Kidney (tissue), 14 donors: ENCODE data around the gene TRIM71. TPM values are rescaled to one million over a fixed set of nuclear protein-coding genes. Genes with fewer than 3 reads are reported as not detected.

Experiments
- DNase-seq, 5 donors: peaks; one replicate each; pipeline ENCODE4 v3.0.0-alpha.2; 2013 to 2020
- FAIRE-seq: peaks from 2 replicates; lab custom pipeline; 2012; peaks lifted over from hg19 to GRCh38; lab: Jason Lieb, UNC
- H3K27ac ChIP-seq, 2 donors: one replicate each; pipeline ENCODE4 v1.7.0; 2013; ENCODE audit warnings: low read depth in 2 of 2, low read length in 2 of 2, inconsistent platforms in 1 of 2
- H3K27me3 ChIP-seq: one replicate; pipeline ENCODE4 v1.7.1; 2013; ENCODE audit warnings: low read length, inconsistent platforms; ENCODE audit not compliant: control insufficient read depth, insufficient read depth
- H3K36me3 ChIP-seq, 3 donors: one replicate each; pipeline versions ENCODE4 v1.7.0 to v1.7.1; 2013; ENCODE audit warnings: low read length in 3 of 3, control low read depth in 1 of 3, inconsistent platforms in 1 of 3; ENCODE audit not compliant: insufficient read depth in 3 of 3, control insufficient read depth in 2 of 3
- H3K4me1 ChIP-seq, 3 donors: one replicate each; pipeline versions ENCODE4 v1.7.0 to v1.7.1; 2013; ENCODE audit warnings: low read length in 3 of 3, inconsistent platforms in 1 of 3, low read depth in 1 of 3; ENCODE audit not compliant: control insufficient read depth in 2 of 3, insufficient read depth in 2 of 3
- H3K4me3 ChIP-seq, 3 donors: one replicate each; pipeline versions ENCODE4 v1.7.0 to v1.8.1; 2013; ENCODE audit warnings: low read length in 3 of 3, control low read depth in 1 of 3, inconsistent platforms in 1 of 3
- H3K9ac ChIP-seq, 3 donors: one replicate each; pipeline versions ENCODE4 v1.7.0 to v1.7.1; 2013; ENCODE audit warnings: low read length in 3 of 3, control low read depth in 1 of 3, inconsistent platforms in 1 of 3
- H3K9me3 ChIP-seq, 3 donors: one replicate each; pipeline versions ENCODE4 v1.7.0 to v1.7.1; 2013; ENCODE audit warnings: low read length in 3 of 3, control low read depth in 1 of 3, inconsistent platforms in 1 of 3; ENCODE audit not compliant: control insufficient read depth in 2 of 3, insufficient read depth in 1 of 3
- CTCF ChIP-seq: IDR thresholded peaks from 3 replicates; pipeline ENCODE4 v1.5.1; 2012; ENCODE audit warnings: mild to moderate bottlenecking, moderate library complexity, borderline replicate concordance; ENCODE audit not compliant: insufficient read depth; ENCODE audit errors: extremely low read depth
- intact Hi-C: fragments of 100-400 bp; cut with DNase I; formaldehyde crosslinking; loops from one replicate; pipeline ENCODE4 v1.11.1; 2022
- polyA plus RNA-seq: library from polyadenylated mRNA; stranded (reverse); fragments of 350-450 nt; fragmentation: Illumina TruSeq; extraction: RNeasy Lipid Tissue Mini Kit (QIAGEN cat#74804); gene quantifications from one replicate; pipeline ENCODE4 v1.2.3, GENCODE V29; 2014; ENCODE audit warnings: low read depth, low replicate concordance; ENCODE audit not compliant: insufficient read depth
- total RNA-seq: library from RNA; stranded (reverse); fragmentation: NEBNext Ultra II Directional; extraction: Animal tissue kit (Norgen Biotek cat#: 25700); gene quantifications from one replicate; pipeline ENCODE4 v1.2.1, GENCODE V29; 2021
- donor health status: control.
- donor health status: control.
- donor health status: control.
- donor health status: control.
- donor health status: control.
- donor health status: DM: yes; HTN: yes; CAD: no.
- donor health status: Normal renal cell carcinoma (clear cell type).

Gene TRIM71
- total and polyA plus RNA-seq, 2 donors from 2014 or later = 0.92 to 1.2 TPM

DNA sequence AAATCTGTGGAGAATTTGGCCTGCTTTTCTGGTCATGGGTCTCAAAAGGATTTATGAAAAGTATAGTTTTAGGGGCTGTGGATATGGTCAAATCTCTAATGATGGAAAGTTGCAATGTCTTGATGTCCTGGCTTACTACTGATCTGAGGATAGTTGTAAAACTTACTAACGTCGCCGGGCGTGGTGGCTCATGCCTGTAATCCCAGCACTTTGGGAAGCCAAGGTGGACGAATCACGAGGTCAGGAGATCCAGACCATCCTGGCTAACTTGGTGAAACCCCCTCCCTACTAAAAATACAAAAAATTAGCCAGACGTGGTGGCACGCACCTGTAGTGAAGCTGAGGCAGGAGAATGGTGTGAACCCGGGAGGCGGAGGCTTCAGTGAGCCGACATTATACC lies 19.6 kb downstream of the TRIM71 start:
- no peak for TF ChIP-seq CTCF
- intact Hi-C loops = no loop called here
- H3K4me1 ChIP-seq = no peaks in the 10 kb centered on the region
- no peak overlapping the region for H3K9ac ChIP-seq
- H3K36me3 ChIP-seq = no peaks in the 10 kb centered on the region
- no peak for DNase-seq
- H3K4me3 ChIP-seq = no peak overlapping the region
- H3K9me3 ChIP-seq = no peaks in the 10 kb centered on the region
- peaks cover 10% of the 10 kb centered on the region for H3K27me3 ChIP-seq
- FAIRE-seq = no peak
- no peak overlapping the region for H3K27ac ChIP-seq

DNA sequence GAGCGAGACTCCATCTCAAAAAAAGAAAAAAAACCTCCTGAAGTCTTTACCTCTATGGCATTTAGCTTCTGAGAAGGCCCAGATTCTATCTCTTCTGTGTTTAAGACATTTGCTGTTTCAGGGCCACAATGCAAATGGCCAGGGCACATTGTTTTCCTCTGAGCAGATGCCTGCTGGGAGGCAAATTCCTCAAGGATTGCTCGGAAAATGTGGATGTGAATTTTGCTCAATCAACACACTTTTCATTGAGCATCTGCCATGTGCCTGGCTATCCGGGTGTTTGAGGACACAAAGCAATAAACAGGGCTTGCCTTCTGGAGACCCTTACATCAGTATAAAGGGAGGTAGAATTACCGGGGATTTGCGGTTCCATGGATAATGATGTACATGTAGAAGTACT lies 20.0 kb downstream of the TRIM71 start:
- FAIRE-seq = no peak
- H3K4me1 ChIP-seq = no peaks in the 10 kb centered on the region
- no peak overlapping the region for H3K9ac ChIP-seq
- intact Hi-C loops = no loop called here
- no peak overlapping the region for H3K4me3 ChIP-seq
- no peak for DNase-seq
- H3K9me3 ChIP-seq = no peaks in the 10 kb centered on the region
- TF ChIP-seq CTCF = no peak
- peaks cover 10% of the 10 kb centered on the region for H3K27me3 ChIP-seq
- H3K36me3 ChIP-seq = no peaks in the 10 kb centered on the region
- no peak overlapping the region for H3K27ac ChIP-seq

DNA sequence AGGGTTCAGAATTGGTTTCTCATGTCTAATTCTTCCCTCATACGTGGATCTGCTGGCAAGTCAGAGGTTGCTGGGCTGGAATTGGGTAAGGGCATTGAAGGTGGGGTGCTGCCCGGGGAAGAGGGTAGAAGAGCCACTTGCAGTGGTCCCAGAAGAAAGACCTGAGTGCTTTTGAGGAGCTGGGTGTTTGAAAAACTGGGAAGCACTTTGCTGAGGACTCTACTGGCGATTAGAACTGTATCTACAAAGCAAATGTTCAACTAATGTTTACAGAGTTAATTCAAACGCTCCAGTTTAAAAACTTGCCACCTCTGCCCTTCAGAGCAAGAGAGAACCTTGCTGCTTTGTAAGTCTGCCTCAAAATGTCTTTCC lies 21.9 kb downstream of the TRIM71 start:
- H3K4me1 ChIP-seq = no peaks in the 10 kb centered on the region
- no peaks in the 10 kb centered on the region for H3K9me3 ChIP-seq
- H3K4me3 ChIP-seq = no peak overlapping the region
- TF ChIP-seq CTCF = no peak
- intact Hi-C loops = no loop called here
- no peak for DNase-seq
- no peak overlapping the region for H3K9ac ChIP-seq
- FAIRE-seq = no peak
- no peak overlapping the region for H3K27ac ChIP-seq
- H3K27me3 ChIP-seq = peaks cover 4% of the 10 kb centered on the region
- H3K36me3 ChIP-seq = no peaks in the 10 kb centered on the region

GRCh38 chr3:32840086-32840841 lies 22.5 kb downstream of the TRIM71 start:
- Histone ChIP-seq H3K9me3 (no peaks in the 10 kb centered on the region), H3K27ac (peak overlapping the region; percentile 5 to 23), H3K36me3 (no peaks in the 10 kb centered on the region), H3K9ac (no peak overlapping the region), H3K27me3 (peaks cover 4% of the 10 kb centered on the region), H3K4me1 (no peaks in the 10 kb centered on the region), H3K4me3 (no peak overlapping the region)
- DNase-seq (peak in 1 of 5 donors; percentile 46), FAIRE-seq (no peak)
- intact Hi-C loops = no loop called here
- TF ChIP-seq CTCF = no peak
